Peyer's patch (tissue), 4 donors: ENCODE results near the gene RFLNA.

ENCODE experiments used
- POLR2A ChIP-seq, 2 donors: fragments of 450-650 bp; IDR thresholded peaks; one replicate each; pipeline ENCODE4 v1.5.1; 2017; ENCODE audit warnings: antibody characterized with exemption in 2 of 2, mild to moderate bottlenecking in 2 of 2, moderate library complexity in 2 of 2
- TF ChIP-seq, protein P1 (sequence below), 6 experiments: fragments of 450-650 bp in 4 of 6; fragments of 200-600 bp in 2 of 6; sonication (generic) in 1 of 6; IDR thresholded peaks; one replicate each; pipeline ENCODE4 v1.5.1; 2017 to 2019; ENCODE audit warnings: antibody characterized with exemption in 6 of 6, mild to moderate bottlenecking in 3 of 6, moderate library complexity in 1 of 6

DNA sequence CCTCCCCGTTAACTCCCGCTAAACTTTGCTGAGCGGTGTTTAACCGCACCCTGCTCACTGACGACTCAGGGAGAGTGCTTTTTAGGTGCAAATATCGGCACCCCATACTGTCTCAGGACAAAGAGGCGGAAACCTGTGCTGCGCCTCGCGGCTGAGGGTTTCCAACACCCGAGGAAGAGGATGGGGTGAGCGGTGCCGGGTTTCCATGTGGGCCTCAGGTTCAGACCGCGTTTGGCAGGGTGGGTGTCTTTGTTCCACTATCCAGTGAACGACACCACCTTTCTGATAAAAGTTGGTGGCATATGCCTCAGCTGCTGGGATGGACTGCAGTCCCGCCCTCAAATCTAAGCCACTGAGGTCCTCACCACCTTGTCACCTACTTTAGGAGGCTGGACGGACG lies 3.0 kb downstream of the RFLNA start:
- TF ChIP-seq, protein P1, sequence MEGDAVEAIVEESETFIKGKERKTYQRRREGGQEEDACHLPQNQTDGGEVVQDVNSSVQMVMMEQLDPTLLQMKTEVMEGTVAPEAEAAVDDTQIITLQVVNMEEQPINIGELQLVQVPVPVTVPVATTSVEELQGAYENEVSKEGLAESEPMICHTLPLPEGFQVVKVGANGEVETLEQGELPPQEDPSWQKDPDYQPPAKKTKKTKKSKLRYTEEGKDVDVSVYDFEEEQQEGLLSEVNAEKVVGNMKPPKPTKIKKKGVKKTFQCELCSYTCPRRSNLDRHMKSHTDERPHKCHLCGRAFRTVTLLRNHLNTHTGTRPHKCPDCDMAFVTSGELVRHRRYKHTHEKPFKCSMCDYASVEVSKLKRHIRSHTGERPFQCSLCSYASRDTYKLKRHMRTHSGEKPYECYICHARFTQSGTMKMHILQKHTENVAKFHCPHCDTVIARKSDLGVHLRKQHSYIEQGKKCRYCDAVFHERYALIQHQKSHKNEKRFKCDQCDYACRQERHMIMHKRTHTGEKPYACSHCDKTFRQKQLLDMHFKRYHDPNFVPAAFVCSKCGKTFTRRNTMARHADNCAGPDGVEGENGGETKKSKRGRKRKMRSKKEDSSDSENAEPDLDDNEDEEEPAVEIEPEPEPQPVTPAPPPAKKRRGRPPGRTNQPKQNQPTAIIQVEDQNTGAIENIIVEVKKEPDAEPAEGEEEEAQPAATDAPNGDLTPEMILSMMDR (IDR thresholded peaks at IDR 0.05) = no peak
- no peak for TF ChIP-seq POLR2A (IDR thresholded peaks at IDR 0.05)
